Vagina (tissue), 2 donors: Measurements from ENCODE around the gene RFTN2.

Source experiments
- CTCF ChIP-seq, 3 experiments: fragments of 450-650 bp in 2 of 3; fragments of 200-600 bp in 1 of 3; sonication (generic) in 1 of 3; IDR thresholded peaks; one replicate each; pipeline ENCODE4 v1.5.1; 2017 to 2019; ENCODE audit warnings: antibody characterized with exemption in 3 of 3, mild to moderate bottlenecking in 2 of 3, moderate library complexity in 2 of 3
- POLR2A ChIP-seq, 2 donors: fragments of 450-650 bp; IDR thresholded peaks; one replicate each; pipeline ENCODE4 v1.6.1; 2017; ENCODE audit warnings: antibody characterized with exemption in 2 of 2, mild to moderate bottlenecking in 2 of 2, moderate library complexity in 2 of 2

GRCh38 chr2:197668296-197668695 is 7.1 kb downstream of the RFTN2 start:
- TF ChIP-seq CTCF (IDR thresholded peaks at IDR 0.05) (no peak), POLR2A (IDR thresholded peaks at IDR 0.05) (no peak)
